Tibial nerve (tissue), 4 donors: ENCODE measurements around the gene TBL1X. TPM values are rescaled to one million over a fixed set of nuclear protein-coding genes. Genes with fewer than 3 reads are reported as not detected.

Experiments used
- DNase-seq, 2 donors: peaks; one replicate each; pipeline ENCODE4 v3.0.0-alpha.2; 2019; ENCODE audit warnings: low spot score in 2 of 2
- H3K27ac ChIP-seq, 4 donors: fragments of 200-600 bp; sonication (generic) in 3 of 4; one replicate each; pipeline ENCODE4 v1.5.1; 2017 to 2019; ENCODE audit warnings: mild to moderate bottlenecking in 1 of 4
- H3K27me3 ChIP-seq, 2 donors: fragments of 200-600 bp; sonication (generic) in 1 of 2; one replicate each; pipeline versions ENCODE4 v1.5.1 to v1.6.0; 2017 to 2019
- H3K36me3 ChIP-seq, 3 donors: fragments of 200-600 bp; sonication (generic); one replicate each; pipeline ENCODE4 v1.5.1; 2018 to 2019
- H3K4me1 ChIP-seq, 4 donors: fragments of 200-600 bp; sonication (generic) in 3 of 4; one replicate each; pipeline ENCODE4 v1.5.1; 2017 to 2019
- H3K4me3 ChIP-seq, 4 donors: fragments of 200-600 bp; sonication (generic) in 3 of 4; one replicate each; pipeline ENCODE4 v1.5.1; 2017 to 2019; ENCODE audit warnings: mild to moderate bottlenecking in 1 of 4, moderate library complexity in 1 of 4
- H3K9me3 ChIP-seq, 4 donors: fragments of 200-600 bp; sonication (generic) in 3 of 4; one replicate each; pipeline ENCODE4 v1.5.1; 2017 to 2019
- CTCF ChIP-seq, 5 experiments: fragments of 200-600 bp in 3 of 5; fragments of 450-650 bp in 2 of 5; sonication (generic) in 3 of 5; IDR thresholded peaks; one replicate each; pipeline ENCODE4 v1.5.1; 2016 to 2019; ENCODE audit warnings: antibody characterized with exemption in 5 of 5, mild to moderate bottlenecking in 3 of 5, moderate library complexity in 2 of 5
- EP300 ChIP-seq, 2 donors: sonication (generic); formaldehyde crosslinking; IDR thresholded peaks; one replicate each; pipeline ENCODE4 v1.6.1; 2017; ENCODE audit warnings: antibody characterized with exemption in 2 of 2, mild to moderate bottlenecking in 1 of 2
- POLR2A ChIP-seq, 2 donors: fragments of 450-650 bp; IDR thresholded peaks; one replicate each; pipeline ENCODE4 v1.6.1; 2017; ENCODE audit warnings: antibody characterized with exemption in 2 of 2, mild to moderate bottlenecking in 2 of 2, moderate library complexity in 2 of 2
- WGBS, 2 donors: methylation state at CpG; one replicate each; pipeline ENCODE4 v1.1.5; 2018; 5-methylcytosine and 5-hydroxymethylcytosine counted together
- total RNA-seq, 4 donors: library from RNA; depleted of rRNA; stranded (reverse); fragments of >200 nt; gene quantifications; one replicate each; pipeline ENCODE4 v1.1.0, GENCODE V29; 2016

The TBL1X gene
- total RNA-seq, 4 donors from 2014 or later: 12.2 to 25.2 (median 19.5) TPM

GRCh38 chrX:9657590-9658256 lies 192.9 kb downstream of the TBL1X start:
- no peak for TF ChIP-seq POLR2A (IDR thresholded peaks at IDR 0.05)
- 89 to 94% methylated on average over 6 of the region's 6 CpGs for WGBS, 2 donors
- Histone ChIP-seq H3K4me1 (no peaks in the 10 kb centered on the region), H3K27ac (no peak overlapping the region), H3K36me3 (peaks cover 0 to 3% (median 0%) of the 10 kb centered on the region in 3 donors), H3K4me3 (no peak overlapping the region), H3K27me3 (no peaks in the 10 kb centered on the region), H3K9me3 (no peaks in the 10 kb centered on the region)
- DNase-seq: no peak

- no peaks in the 10 kb centered on the region for H3K9me3 ChIP-seq
- no peak overlapping the region for H3K27ac ChIP-seq
- DNase-seq: no peak
- H3K36me3 ChIP-seq: peaks cover 0 to 3% (median 0%) of the 10 kb centered on the region in 3 donors
- 56 to 66% methylated on average over 3 to 4 of the region's 4 CpGs for WGBS, 2 donors
- no peak overlapping the region for H3K4me3 ChIP-seq
- TF ChIP-seq EP300 (IDR thresholded peaks at IDR 0.05): no peak
- no peak for TF ChIP-seq POLR2A (IDR thresholded peaks at IDR 0.05)
- TF ChIP-seq CTCF (IDR thresholded peaks at IDR 0.05): no peak
- H3K27me3 ChIP-seq: no peaks in the 10 kb centered on the region
- H3K4me1 ChIP-seq: no peaks in the 10 kb centered on the region
Observed at GRCh38 chrX:9658409-9658808, 193.6 kb downstream of the TBL1X start.

GRCh38 chrX:9659571-9660195 lies 194.8 kb downstream of the TBL1X start:
- peaks cover 0 to 3% (median 0%) of the 10 kb centered on the region in 3 donors for H3K36me3 ChIP-seq
- 80 to 95% methylated on average over 12 to 17 of the region's 17 CpGs for WGBS, 2 donors

GRCh38 chrX:9662148-9662547 lies 197.3 kb downstream of the TBL1X start:
- Histone ChIP-seq H3K27ac (no peak overlapping the region), H3K4me3 (no peak overlapping the region), H3K4me1 (no peaks in the 10 kb centered on the region), H3K27me3 (no peaks in the 10 kb centered on the region), H3K36me3 (no peaks in the 10 kb centered on the region), H3K9me3 (no peaks in the 10 kb centered on the region)
- TF ChIP-seq CTCF (IDR thresholded peaks at IDR 0.05) (no peak), POLR2A (IDR thresholded peaks at IDR 0.05) (no peak), EP300 (IDR thresholded peaks at IDR 0.05) (no peak)
- 72 to 82% methylated on average over 3 to 4 of the region's 4 CpGs for WGBS, 2 donors
- no peak for DNase-seq

More at GRCh38 chrX:9659571-9660195, 194.8 kb downstream of the TBL1X start:
- no peak for DNase-seq
- Histone ChIP-seq H3K9me3 (no peaks in the 10 kb centered on the region), H3K27ac (no peak overlapping the region), H3K4me3 (no peak overlapping the region), H3K4me1 (no peaks in the 10 kb centered on the region), H3K27me3 (no peaks in the 10 kb centered on the region)
- TF ChIP-seq EP300 (IDR thresholded peaks at IDR 0.05) (no peak), CTCF (IDR thresholded peaks at IDR 0.05) (no peak), POLR2A (IDR thresholded peaks at IDR 0.05) (no peak)

GRCh38 chrX:9663216-9663615 lies 198.4 kb downstream of the TBL1X start:
- H3K27me3 ChIP-seq: no peaks in the 10 kb centered on the region
- no peaks in the 10 kb centered on the region for H3K36me3 ChIP-seq
- 86 to 95% methylated on average over 6 of the region's 6 CpGs for WGBS, 2 donors
- DNase-seq: no peak
- no peak overlapping the region for H3K4me3 ChIP-seq
- no peaks in the 10 kb centered on the region for H3K4me1 ChIP-seq
- H3K9me3 ChIP-seq: no peaks in the 10 kb centered on the region
- no peak overlapping the region for H3K27ac ChIP-seq
- TF ChIP-seq EP300 (IDR thresholded peaks at IDR 0.05) (no peak), CTCF (IDR thresholded peaks at IDR 0.05) (no peak), POLR2A (IDR thresholded peaks at IDR 0.05) (no peak)
